Psoas muscle (tissue), 8 donors: ENCODE results near the gene STX1A. TPM values are rescaled to one million over a fixed set of nuclear protein-coding genes. Genes with fewer than 3 reads are reported as not detected.

ENCODE experiments used
- ATAC-seq, 4 donors: fragments of 200-7000 bp; cut with Tn5 transposase; one replicate each; pipeline ENCODE4 v1.9.1; 2020; ENCODE audit warnings: moderate library complexity in 3 of 4, mild to moderate bottlenecking in 2 of 4
- DNase-seq, 2 donors: peaks; one replicate each; pipeline ENCODE4 v3.0.0-alpha.2; 2020
- H3K27ac ChIP-seq: fragments of 200-600 bp; one replicate; pipeline ENCODE4 v1.8.0; 2022
- H3K27me3 ChIP-seq, 3 donors: fragments of 200-600 bp in 1 of 3; one replicate each; pipeline versions ENCODE4 v1.6.1 to v1.8.0; 2013 to 2022; ENCODE audit warnings: low read length in 2 of 3, mild to moderate bottlenecking in 2 of 3, moderate library complexity in 1 of 3; ENCODE audit not compliant: insufficient read depth in 3 of 3
- H3K36me3 ChIP-seq, 2 donors: fragments of 200-600 bp in 1 of 2; one replicate each; pipeline versions ENCODE4 v1.6.1 to v1.8.0; 2013 to 2022; ENCODE audit warnings: low read depth in 1 of 2, mild to moderate bottlenecking in 1 of 2, moderate library complexity in 1 of 2; ENCODE audit not compliant: insufficient read depth in 1 of 2
- H3K4me1 ChIP-seq: fragments of 200-600 bp; one replicate; pipeline ENCODE4 v1.8.0; 2022
- H3K4me3 ChIP-seq: fragments of 200-600 bp; one replicate; pipeline ENCODE4 v1.8.0; 2022; ENCODE audit warnings: mild to moderate bottlenecking
- H3K9me3 ChIP-seq: fragments of 200-600 bp; one replicate; pipeline ENCODE4 v1.8.0; 2022
- CTCF ChIP-seq: fragments of 200-600 bp; IDR thresholded peaks from one replicate; pipeline ENCODE4 v1.8.0; 2022; ENCODE audit warnings: antibody characterized with exemption
- WGBS, 3 donors: extraction: QIAGEN DNeasy Blood & Tissue Kit; methylation state at CpG; one replicate each; pipeline versions ENCODE4 v1.1.6 to v1.1.7; 2013; 5-methylcytosine and 5-hydroxymethylcytosine counted together
- intact Hi-C, 2 donors: fragments of 100-400 bp; cut with DNase I; formaldehyde crosslinking; loops; one replicate each; pipeline versions ENCODE4 v1.11.0 to v1.14.2; 2022
- polyA plus RNA-seq, 3 donors: library from polyadenylated mRNA; stranded (reverse); fragments of 200-250 nt; gene quantifications; one replicate each; pipeline ENCODE4 v1.2.3, GENCODE V29; 2013
- total RNA-seq, 4 donors: library from RNA; stranded (reverse); fragmentation: NEBNext Ultra II Directional in 2 of 4; extraction: Animal tissue kit (Norgen Biotek cat#: 25700) in 2 of 4; gene quantifications; one replicate each; pipeline versions ENCODE4 v1.2.1 to v1.2.4, GENCODE V29; 2021 to 2023
- donor health status: healthy with polysubstance abuse.
- donor health status: DM: no; HTN: no; CAD: no; lungs with moderate emphysema.
- donor health status: Bipolar disorder and iron deficiency.
- donor health status: healthy.
- donor health status: DM: yes; HTN: yes; CAD: no.
- donor health status: DM: no; HTN: no; CAD: no.
- donor health status: DM: no; HTN: no; CAD: no.
- donor health status: DM: yes; HTN: yes; CAD: no.

The STX1A gene
- total and polyA plus RNA-seq, 7 donors: 1.9 to 5.4 (median 2.8) TPM

DNA sequence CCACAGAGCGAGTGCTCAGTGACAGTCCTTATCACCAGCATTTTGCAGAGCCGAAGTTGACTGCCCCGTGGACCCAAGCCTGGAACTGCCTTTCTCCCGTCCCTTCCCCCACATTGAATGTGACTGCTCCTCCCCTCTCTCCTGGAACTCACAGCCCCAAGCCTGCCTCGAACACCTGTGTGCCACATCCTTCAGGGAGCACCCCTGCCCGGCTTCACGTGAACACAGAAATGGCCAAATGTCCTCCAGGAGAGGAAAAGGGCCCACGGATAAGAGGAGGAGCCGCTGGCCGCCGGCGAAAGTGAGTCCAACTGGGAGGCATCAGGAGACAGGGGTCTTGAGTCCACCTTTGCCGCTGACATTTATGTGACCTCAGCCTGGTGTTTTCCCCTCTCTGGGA lies 16.2 kb downstream of the STX1A start:
- 77 to 80% (median 79%) methylated on average over 13 of the region's 13 CpGs for WGBS, 3 donors
- Histone ChIP-seq H3K4me1 (no peaks in the 10 kb centered on the region), H3K9me3 (no peaks in the 10 kb centered on the region), H3K4me3 (no peak overlapping the region), H3K27ac (no peak overlapping the region), H3K27me3 (no peaks in the 10 kb centered on the region), H3K36me3 (peaks cover 0 to 25% of the 10 kb centered on the region in 2 donors)
- no peak for DNase-seq
- intact Hi-C loops: no loop called here
- no peak for TF ChIP-seq CTCF
- no peak for ATAC-seq

GRCh38 chr7:73702665-73703064 lies 16.8 kb downstream of the STX1A start:
- no peaks in the 10 kb centered on the region for H3K9me3 ChIP-seq
- no peak overlapping the region for H3K27ac ChIP-seq
- no peaks in the 10 kb centered on the region for H3K27me3 ChIP-seq
- 90 to 93% (median 91%) methylated on average over 18 of the region's 18 CpGs for WGBS, 3 donors
- intact Hi-C loops: no loop called here
- no peaks in the 10 kb centered on the region for H3K4me1 ChIP-seq
- no peak for TF ChIP-seq CTCF
- no peak for DNase-seq
- peaks cover 0 to 31% of the 10 kb centered on the region in 2 donors for H3K36me3 ChIP-seq
- H3K4me3 ChIP-seq: no peak overlapping the region
- ATAC-seq: no peak

- Histone ChIP-seq H3K27me3 (no peaks in the 10 kb centered on the region), H3K4me1 (no peaks in the 10 kb centered on the region), H3K36me3 (peaks cover 0 to 35% of the 10 kb centered on the region in 2 donors), H3K4me3 (no peak overlapping the region), H3K27ac (no peak overlapping the region), H3K9me3 (no peaks in the 10 kb centered on the region)
- 78 to 83% (median 83%) methylated on average over 8 of the region's 8 CpGs for WGBS, 3 donors
- intact Hi-C loops: no loop called here
- DNase-seq (no peak), ATAC-seq (no peak)
- no peak for TF ChIP-seq CTCF
Measured at GRCh38 chr7:73702226-73702625, 17.2 kb downstream of the STX1A start.

DNA sequence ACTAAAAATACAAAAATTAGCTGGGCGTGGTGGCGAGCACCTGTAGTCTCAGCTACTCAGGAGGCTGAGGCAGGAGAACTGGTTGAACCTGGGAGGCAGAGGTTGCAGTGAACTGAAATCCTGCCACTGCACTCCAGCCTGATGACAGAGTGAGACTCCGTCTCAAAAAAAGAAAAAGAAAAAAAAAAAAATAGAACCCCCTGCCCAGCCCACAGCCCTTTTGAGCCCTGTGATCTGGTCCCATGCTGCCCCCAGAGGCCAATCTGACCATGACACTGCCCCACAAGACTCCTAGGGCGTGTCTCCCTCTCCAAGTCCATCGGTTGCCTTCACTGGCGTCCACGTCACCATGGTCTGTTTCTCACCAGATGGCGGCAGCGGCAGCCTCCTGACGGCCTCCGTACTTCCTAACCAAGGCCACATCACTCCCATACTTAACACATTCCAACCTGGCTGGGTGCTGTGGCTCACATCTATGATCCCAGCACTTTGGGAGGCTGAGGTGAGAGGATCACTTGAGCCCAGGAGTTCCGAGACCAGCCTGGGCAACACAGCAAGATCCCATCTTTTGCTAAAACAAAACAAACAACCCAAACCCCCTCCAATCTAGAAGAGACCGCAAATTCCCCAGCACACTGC lies 18.0 kb downstream of the STX1A start:
- ATAC-seq: peak; percentile 32 to 62 (median 60)
- peaks cover 0 to 43% of the 10 kb centered on the region in 2 donors for H3K36me3 ChIP-seq
- intact Hi-C loops: no loop called here

More for the DNA sequence above, 18.0 kb downstream of the STX1A start:
- 67 to 74% (median 74%) methylated on average over 13 of the region's 13 CpGs for WGBS, 3 donors
- Histone ChIP-seq H3K9me3 (no peaks in the 10 kb centered on the region), H3K4me1 (no peaks in the 10 kb centered on the region), H3K27ac (no peak overlapping the region), H3K27me3 (no peaks in the 10 kb centered on the region), H3K4me3 (no peak overlapping the region)
- TF ChIP-seq CTCF: peak; percentile 37
- no peak for DNase-seq
